ENCODE data around the gene OTOA. TPM values are rescaled to one million over a fixed set of nuclear protein-coding genes. Genes with fewer than 3 reads are reported as not detected.

OTOA gene
- total RNA-seq, 2 experiments from 2014 or later = not detected

DNA sequence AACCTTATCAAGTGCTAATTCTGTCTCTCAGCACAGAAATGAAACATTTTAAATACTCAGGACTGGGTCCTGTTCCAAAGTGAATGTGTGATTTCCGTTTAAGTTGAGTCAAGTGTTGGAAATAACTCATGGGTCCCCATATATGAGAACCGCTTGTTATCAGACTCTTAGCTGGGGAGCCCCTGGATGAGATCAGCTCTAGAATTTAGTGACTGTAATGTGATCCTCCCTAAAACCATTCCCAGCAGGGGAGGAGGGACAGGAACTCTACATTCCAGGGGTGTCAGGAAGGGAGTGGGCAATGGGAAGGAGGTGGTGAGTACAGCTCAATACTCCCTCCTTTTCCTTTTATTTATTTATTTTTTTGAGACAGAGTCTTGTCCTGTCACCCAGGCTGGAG lies 37.5 kb downstream of the OTOA start:
- H2AFZ ChIP-seq (ENCODE audit: low read length) = no peak overlapping the region
- H3K27ac ChIP-seq (ENCODE audit: low read depth, low read length, poor library complexity, severe bottlenecking) = no peak overlapping the region
- no peaks in the 10 kb centered on the region for H3K79me2 ChIP-seq (ENCODE audit: insufficient read depth, low read depth, low read length)
- intact Hi-C loops (cut with micrococcal nuclease; ENCODE audit: unreplicated experiment) = no loop called here
- POLR2A ChIA-PET = interaction anchor here (0.6 kb wide), 1 partner anchor 98 kb away, joined by 3 read pairs; no protein-coding TSS in a partner anchor
- DNase-seq (ENCODE audit: low spot score) = no peak
- no peak overlapping the region for H3K4me3 ChIP-seq (ENCODE audit: low read depth, low read length, poor library complexity, severe bottlenecking)
- no peaks in the 10 kb centered on the region for H3K36me3 ChIP-seq (ENCODE audit: insufficient read depth, low read length)
- CTCF ChIA-PET (ENCODE audit: unreplicated experiment) = no interaction called here
- H4K20me1 ChIP-seq (ENCODE audit: insufficient read depth, low read length) = no peaks in the 10 kb centered on the region
- no peak overlapping the region for H3K4me2 ChIP-seq (ENCODE audit: low read length)
- H3K4me1 ChIP-seq (ENCODE audit: insufficient read depth, low read length, poor library complexity, severe bottlenecking) = peaks cover 13% of the 10 kb centered on the region
- BruUV-seq (replicated peaks) = no TSS peak
- no peaks in the 10 kb centered on the region for H3K9me3 ChIP-seq (ENCODE audit: low read length)
- H3K9me2 ChIP-seq (ENCODE audit: insufficient read depth, low read length) = no peaks in the 10 kb centered on the region
- no peak for TF ChIP-seq CTCF (conservative IDR thresholded peaks at IDR 0.05; ENCODE audit: low read length)
- TF ChIP-seq EZH2phosphoT487 (IDR thresholded peaks at IDR 0.05; ENCODE audit: borderline replicate concordance, low read depth, low read length) = no peak

DNA sequence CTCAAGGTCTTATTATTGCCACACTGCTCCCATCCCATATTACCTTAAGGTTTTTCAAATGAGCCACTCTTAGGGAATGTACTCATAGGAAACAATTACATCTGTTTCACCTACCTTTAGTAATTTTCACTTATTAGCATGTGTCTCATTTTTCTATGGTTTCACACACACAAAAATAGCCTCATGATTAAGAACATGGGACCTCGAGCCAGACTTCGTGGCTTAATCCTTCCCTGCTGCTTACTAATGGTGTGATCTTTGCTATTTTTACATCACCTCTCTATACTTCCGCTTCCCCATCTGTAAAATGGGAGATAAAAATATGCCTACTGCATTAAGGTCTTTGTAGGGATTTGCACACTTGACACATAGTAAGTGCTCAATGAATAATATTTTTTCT lies 38.5 kb downstream of the OTOA start:
- Histone ChIP-seq H2AFZ (ENCODE audit: low read length) (no peak overlapping the region), H3K79me2 (ENCODE audit: insufficient read depth, low read depth, low read length) (no peaks in the 10 kb centered on the region), H4K20me1 (ENCODE audit: insufficient read depth, low read length) (no peaks in the 10 kb centered on the region), H3K9me2 (ENCODE audit: insufficient read depth, low read length) (no peaks in the 10 kb centered on the region), H3K4me1 (ENCODE audit: insufficient read depth, low read length, poor library complexity, severe bottlenecking) (peaks cover 13% of the 10 kb centered on the region), H3K9me3 (ENCODE audit: low read length) (no peaks in the 10 kb centered on the region), H3K36me3 (ENCODE audit: insufficient read depth, low read length) (no peaks in the 10 kb centered on the region), H3K4me3 (ENCODE audit: low read depth, low read length, poor library complexity, severe bottlenecking) (no peak overlapping the region), H3K27ac (ENCODE audit: low read depth, low read length, poor library complexity, severe bottlenecking) (no peak overlapping the region), H3K4me2 (ENCODE audit: low read length) (no peak overlapping the region)
- intact Hi-C loops (cut with micrococcal nuclease; ENCODE audit: unreplicated experiment) = no loop called here
- ChIA-PET CTCF (ENCODE audit: unreplicated experiment) (no interaction called here), POLR2A (no interaction called here)
- no TSS peak for BruUV-seq (replicated peaks)
- TF ChIP-seq EZH2phosphoT487 (IDR thresholded peaks at IDR 0.05; ENCODE audit: borderline replicate concordance, low read depth, low read length) (no peak), CTCF (conservative IDR thresholded peaks at IDR 0.05; ENCODE audit: low read length) (no peak)
- DNase-seq (ENCODE audit: low spot score) = no peak

DNA sequence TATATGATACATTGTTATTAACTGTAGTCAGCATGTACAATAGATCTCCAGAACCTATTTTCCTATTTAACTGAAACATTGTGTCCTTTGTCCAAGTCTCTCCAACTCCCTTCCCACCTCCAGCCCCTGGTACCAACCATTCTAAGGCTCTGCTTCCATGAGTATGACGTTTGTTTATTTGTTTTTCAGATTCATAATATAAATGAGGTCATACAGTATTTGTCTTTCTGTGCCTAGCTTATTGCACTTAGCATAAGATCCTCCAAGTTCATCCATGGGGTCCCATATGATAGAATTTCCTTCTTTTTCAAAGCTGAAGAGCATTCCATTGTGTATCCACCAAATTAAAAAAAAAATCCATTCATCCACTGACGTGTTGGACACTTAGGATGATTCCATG lies 39.4 kb downstream of the OTOA start:
- H4K20me1 ChIP-seq (ENCODE audit: insufficient read depth, low read length) = no peaks in the 10 kb centered on the region
- H3K36me3 ChIP-seq (ENCODE audit: insufficient read depth, low read length) = no peaks in the 10 kb centered on the region
- H3K9me2 ChIP-seq (ENCODE audit: insufficient read depth, low read length) = no peaks in the 10 kb centered on the region
- POLR2A ChIA-PET = no interaction called here
- no peak overlapping the region for H3K27ac ChIP-seq (ENCODE audit: low read depth, low read length, poor library complexity, severe bottlenecking)
- BruUV-seq (replicated peaks) = no TSS peak
- intact Hi-C loops (cut with micrococcal nuclease; ENCODE audit: unreplicated experiment) = no loop called here
- no peaks in the 10 kb centered on the region for H3K79me2 ChIP-seq (ENCODE audit: insufficient read depth, low read depth, low read length)
- H2AFZ ChIP-seq (ENCODE audit: low read length) = no peak overlapping the region
- DNase-seq (ENCODE audit: low spot score) = no peak
- CTCF ChIA-PET (ENCODE audit: unreplicated experiment) = no interaction called here
- TF ChIP-seq CTCF (conservative IDR thresholded peaks at IDR 0.05; ENCODE audit: low read length) (no peak), EZH2phosphoT487 (IDR thresholded peaks at IDR 0.05; ENCODE audit: borderline replicate concordance, low read depth, low read length) (no peak)
- peaks cover 14% of the 10 kb centered on the region for H3K4me1 ChIP-seq (ENCODE audit: insufficient read depth, low read length, poor library complexity, severe bottlenecking)
- no peak overlapping the region for H3K4me3 ChIP-seq (ENCODE audit: low read depth, low read length, poor library complexity, severe bottlenecking)
- H3K4me2 ChIP-seq (ENCODE audit: low read length) = no peak overlapping the region
- H3K9me3 ChIP-seq (ENCODE audit: low read length) = no peaks in the 10 kb centered on the region

All from OCI-LY7 (cell line).